ENCODE results near the gene FGF8. TPM values are rescaled to one million over a fixed set of nuclear protein-coding genes. Genes with fewer than 3 reads are reported as not detected.

The FGF8 gene
- total RNA-seq, 4 donors from 2014 or later: not detected

- peaks cover 85% of the 10 kb centered on the region for H3K27me3 ChIP-seq
- no peaks in the 10 kb centered on the region for H3K9me3 ChIP-seq
- no peak for ATAC-seq
- TF ChIP-seq POLR2A (IDR thresholded peaks at IDR 0.05) (no peak), CTCF (IDR thresholded peaks at IDR 0.05) (no peak)
- no peaks in the 10 kb centered on the region for H3K4me1 ChIP-seq
- H3K4me3 ChIP-seq: no peak overlapping the region
- H3K27ac ChIP-seq: no peak overlapping the region
- no peaks in the 10 kb centered on the region for H3K36me3 ChIP-seq
- WGBS, 2 donors (ENCODE audit: low coverage in 1 of 2): 71 to 100% methylated on average over 4 to 6 of the region's 6 CpGs
Measured at GRCh38 chr10:101766306-101766705, 9.6 kb downstream of the FGF8 start.

- Histone ChIP-seq H3K27ac (no peak overlapping the region), H3K4me1 (no peaks in the 10 kb centered on the region), H3K4me3 (no peak overlapping the region), H3K27me3 (peaks cover 69% of the 10 kb centered on the region), H3K9me3 (no peaks in the 10 kb centered on the region), H3K36me3 (no peaks in the 10 kb centered on the region)
- ATAC-seq: no peak
- 67 to 69% methylated on average over 3 to 4 of the region's 10 CpGs for WGBS, 2 donors (ENCODE audit: low coverage in 1 of 2)
- no peak for TF ChIP-seq EP300 (IDR thresholded peaks at IDR 0.05)
- no peak for TF ChIP-seq CTCF (IDR thresholded peaks at IDR 0.05)
- no peak for TF ChIP-seq POLR2AphosphoS5 (IDR thresholded peaks at IDR 0.05)
- TF ChIP-seq POLR2A (IDR thresholded peaks at IDR 0.05): no peak
Measured at GRCh38 chr10:101763141-101763846, 12.6 kb downstream of the FGF8 start.

- no peaks in the 10 kb centered on the region for H3K4me1 ChIP-seq
- no peak for ATAC-seq
- no peaks in the 10 kb centered on the region for H3K9me3 ChIP-seq
- 93 to 100% methylated on average over 2 to 3 of the region's 5 CpGs for WGBS, 2 donors (ENCODE audit: low coverage in 1 of 2)
- TF ChIP-seq EP300 (IDR thresholded peaks at IDR 0.05) (no peak), POLR2AphosphoS5 (IDR thresholded peaks at IDR 0.05) (no peak), POLR2A (IDR thresholded peaks at IDR 0.05) (no peak), CTCF (IDR thresholded peaks at IDR 0.05) (no peak)
- peaks cover 63% of the 10 kb centered on the region for H3K27me3 ChIP-seq
- no peaks in the 10 kb centered on the region for H3K36me3 ChIP-seq
- H3K4me3 ChIP-seq: no peak overlapping the region
- no peak overlapping the region for H3K27ac ChIP-seq
Measured at GRCh38 chr10:101762736-101763135, 13.2 kb downstream of the FGF8 start.

- no peak overlapping the region for H3K4me3 ChIP-seq
- no peaks in the 10 kb centered on the region for H3K36me3 ChIP-seq
- no peaks in the 10 kb centered on the region for H3K4me1 ChIP-seq
- no peaks in the 10 kb centered on the region for H3K9me3 ChIP-seq
- no peak for TF ChIP-seq CTCF (IDR thresholded peaks at IDR 0.05)
- no peak for TF ChIP-seq POLR2A (IDR thresholded peaks at IDR 0.05)
- WGBS, 2 donors (ENCODE audit: low coverage in 1 of 2): 80% methylated on average over 1 of the region's 9 CpGs; no CpG with 5 or more reads in 1 of the 2 donors
- no peak overlapping the region for H3K27ac ChIP-seq
- peaks cover 52% of the 10 kb centered on the region for H3K27me3 ChIP-seq
- no peak for ATAC-seq
Measured at GRCh38 chr10:101761226-101761625, 14.7 kb downstream of the FGF8 start.

- H3K9me3 ChIP-seq: no peaks in the 10 kb centered on the region
- no peak for TF ChIP-seq POLR2A (IDR thresholded peaks at IDR 0.05)
- TF ChIP-seq CTCF (IDR thresholded peaks at IDR 0.05): no peak
- TF ChIP-seq POLR2AphosphoS5 (IDR thresholded peaks at IDR 0.05): no peak
- no peak for TF ChIP-seq EP300 (IDR thresholded peaks at IDR 0.05)
- peaks cover 52% of the 10 kb centered on the region for H3K27me3 ChIP-seq
- H3K36me3 ChIP-seq: no peaks in the 10 kb centered on the region
- no peak overlapping the region for H3K4me3 ChIP-seq
- H3K4me1 ChIP-seq: no peaks in the 10 kb centered on the region
- no peak overlapping the region for H3K27ac ChIP-seq
- no peak for ATAC-seq
- WGBS, 2 donors (ENCODE audit: low coverage in 1 of 2): 52% methylated on average over 2 of the region's 3 CpGs; no CpG with 5 or more reads in 1 of the 2 donors
Measured at GRCh38 chr10:101760510-101760909, 15.4 kb downstream of the FGF8 start.
